Left lung (tissue), 10 donors: Measurements from ENCODE around the gene SLC45A1. TPM values are rescaled to one million over a fixed set of nuclear protein-coding genes. Genes with fewer than 3 reads are reported as not detected.
A peak's percentile ranks its signal among the peaks of the same experiment; 100 is the strongest.

Source experiments
- ATAC-seq: fragments of 200-7000 bp; cut with Tn5 transposase; one replicate; pipeline ENCODE4 v1.9.1; 2020; ENCODE audit warnings: moderate library complexity
- DNase-seq, 4 donors: peaks; one replicate each; pipeline ENCODE4 v3.0.0-alpha.2; 2013 to 2020
- H3K27ac ChIP-seq, 2 donors: fragments of 200-600 bp; sonication (generic) in 1 of 2; one replicate each; pipeline versions ENCODE4 v1.5.0 to v1.8.0; 2020 to 2021
- H3K27me3 ChIP-seq, 2 donors: fragments of 200-600 bp; sonication (generic) in 1 of 2; one replicate each; pipeline versions ENCODE4 v1.5.0 to v1.8.0; 2020 to 2021
- H3K36me3 ChIP-seq, 2 donors: fragments of 200-600 bp; sonication (generic) in 1 of 2; one replicate each; pipeline versions ENCODE4 v1.5.0 to v1.8.0; 2020 to 2021
- H3K4me1 ChIP-seq, 2 donors: fragments of 200-600 bp; one replicate each; pipeline ENCODE4 v1.8.0; 2021
- H3K4me3 ChIP-seq, 2 donors: fragments of 200-600 bp; sonication (generic) in 1 of 2; one replicate each; pipeline versions ENCODE4 v1.5.0 to v1.8.0; 2020 to 2021; ENCODE audit warnings: mild to moderate bottlenecking in 1 of 2
- H3K9me3 ChIP-seq, 2 donors: fragments of 200-600 bp; sonication (generic) in 1 of 2; one replicate each; pipeline versions ENCODE4 v1.5.0 to v1.8.0; 2020 to 2021
- CTCF ChIP-seq, 2 donors: fragments of 200-600 bp; sonication (generic) in 1 of 2; IDR thresholded peaks; one replicate each; pipeline versions ENCODE4 v1.5.0 to v1.8.0; 2021; ENCODE audit warnings: antibody characterized with exemption in 2 of 2
- intact Hi-C, 2 donors: fragments of 100-400 bp; cut with DNase I; formaldehyde crosslinking; loops; one replicate each; pipeline versions ENCODE4 v1.11.2 to v1.14.2; 2022
- polyA plus RNA-seq, 6 donors: library from polyadenylated mRNA; unstranded; fragments of 120-200 nt; gene quantifications; one replicate each; pipeline ENCODE4 v1.2.1, GENCODE V29; 2013; ENCODE audit not compliant: insufficient read length in 6 of 6
- total RNA-seq, 2 donors: library from RNA; stranded (reverse); fragmentation: NEBNext Ultra II Directional; extraction: Animal tissue kit (Norgen Biotek cat#: 25700); gene quantifications; one replicate each; pipeline ENCODE4 v1.2.1, GENCODE V29; 2021
- donor health status: DM: no; HTN: yes; CAD: no.
- donor health status: DM: no; HTN: no; CAD: no.

The SLC45A1 gene
- total and polyA plus RNA-seq, 8 donors = 0.51 to 1.4 (median 0.80) TPM

DNA sequence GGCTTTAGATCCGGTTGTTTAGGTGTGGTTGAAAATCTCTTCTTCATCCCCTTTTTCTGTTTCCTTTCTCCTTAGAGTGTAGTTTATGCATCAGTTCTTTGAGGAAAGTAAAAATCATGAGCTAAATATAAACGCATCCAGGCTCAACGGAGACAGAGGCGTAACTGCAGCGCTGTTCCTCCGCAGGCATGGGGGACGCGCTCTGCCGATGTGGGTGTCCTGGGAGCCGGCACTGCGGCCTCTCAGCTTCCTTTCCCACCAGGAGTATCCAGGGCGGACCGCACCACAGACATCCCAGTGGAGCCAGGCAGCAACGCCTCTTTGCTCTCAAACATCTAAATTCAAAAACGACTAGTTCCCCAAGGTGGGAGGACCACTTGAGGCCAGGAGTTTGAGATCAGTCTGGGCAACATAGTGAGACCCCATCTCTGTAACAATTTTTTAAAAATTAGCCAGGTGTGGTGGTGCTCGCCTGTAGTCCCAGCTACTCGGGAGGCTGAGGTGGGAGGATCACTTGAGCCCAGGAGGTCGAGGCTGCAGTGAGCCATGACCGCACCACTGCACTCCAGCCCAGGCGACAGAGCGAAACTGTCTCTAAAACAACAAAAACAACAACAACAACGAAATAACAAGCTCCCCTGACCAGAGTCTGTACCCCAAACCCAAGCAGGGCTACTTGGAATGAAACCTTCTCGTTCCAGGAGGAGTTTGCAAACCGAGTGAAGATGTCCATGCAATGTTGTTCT, 16.4 kb downstream of the SLC45A1 start:
- no peak overlapping the region for H3K27ac ChIP-seq
- no peaks in the 10 kb centered on the region for H3K36me3 ChIP-seq
- ATAC-seq (no peak), DNase-seq (no peak)
- no peaks in the 10 kb centered on the region for H3K27me3 ChIP-seq
- no peaks in the 10 kb centered on the region for H3K9me3 ChIP-seq
- no peaks in the 10 kb centered on the region for H3K4me1 ChIP-seq
- intact Hi-C loops = no loop called here
- TF ChIP-seq CTCF (IDR thresholded peaks at IDR 0.05) = no peak
- no peak overlapping the region for H3K4me3 ChIP-seq

DNA sequence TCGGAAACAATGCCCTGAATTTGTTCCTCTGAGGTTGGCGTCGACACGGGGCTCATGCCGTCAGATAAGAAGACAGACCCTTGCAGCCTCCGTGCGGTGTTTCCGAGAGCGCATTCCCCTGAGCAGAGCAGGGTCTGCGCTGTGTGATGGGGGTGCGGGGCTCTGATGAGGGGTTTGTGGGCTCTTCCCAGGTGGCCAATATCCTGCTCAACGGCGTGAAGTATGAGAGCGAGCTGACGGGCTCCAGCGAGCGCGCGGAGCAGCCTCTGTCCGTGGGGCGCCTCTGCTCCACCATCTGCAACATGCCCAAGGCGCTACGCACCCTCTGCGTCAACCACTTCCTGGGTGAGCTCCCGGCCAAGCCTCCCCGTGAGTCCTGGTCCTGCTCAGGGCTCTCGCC, 17.3 kb downstream of the SLC45A1 start:
- peak in 1 of 4 donors; percentile 67 for DNase-seq
- no peaks in the 10 kb centered on the region for H3K9me3 ChIP-seq
- H3K27me3 ChIP-seq = no peaks in the 10 kb centered on the region
- no peaks in the 10 kb centered on the region for H3K36me3 ChIP-seq
- no peak for ATAC-seq
- intact Hi-C loops = no loop called here
- H3K4me3 ChIP-seq = no peak overlapping the region
- no peak overlapping the region for H3K27ac ChIP-seq
- no peak for TF ChIP-seq CTCF (IDR thresholded peaks at IDR 0.05)
- H3K4me1 ChIP-seq = no peaks in the 10 kb centered on the region

DNA sequence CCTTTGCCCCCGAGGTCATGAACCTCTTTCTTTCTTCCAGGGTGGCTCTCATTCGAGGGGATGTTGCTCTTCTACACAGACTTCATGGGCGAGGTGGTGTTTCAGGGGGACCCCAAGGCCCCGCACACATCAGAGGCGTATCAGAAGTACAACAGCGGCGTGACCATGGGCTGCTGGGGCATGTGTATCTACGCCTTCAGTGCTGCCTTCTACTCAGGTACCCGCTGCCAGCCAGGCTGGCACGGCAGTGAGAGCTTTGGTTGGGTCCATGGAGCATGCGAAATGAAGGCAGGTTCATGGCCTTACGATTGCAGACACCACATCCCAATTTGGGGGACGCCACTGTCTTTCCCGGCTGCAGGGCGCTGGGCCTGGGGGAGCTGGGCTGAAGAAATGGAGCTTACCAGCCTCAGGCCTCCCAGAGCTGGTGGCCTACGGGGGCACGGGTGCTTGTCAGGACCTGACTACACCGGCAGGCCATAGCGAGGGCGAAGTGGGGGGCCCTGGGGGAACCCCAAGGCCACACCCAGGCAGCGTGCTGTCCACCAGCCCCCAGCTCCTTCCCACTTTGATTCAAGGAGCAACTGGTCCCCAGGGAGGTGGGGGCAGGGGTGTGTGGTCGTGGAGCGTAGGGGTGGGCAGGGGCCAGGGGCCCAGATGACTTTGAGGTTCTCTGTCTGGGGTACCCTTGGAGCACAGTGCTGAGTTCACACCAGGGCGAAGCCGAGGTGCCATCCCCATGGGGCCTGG, 20.0 kb downstream of the SLC45A1 start:
- DNase-seq = peak in 1 of 4 donors; percentile 70
- no peaks in the 10 kb centered on the region for H3K36me3 ChIP-seq
- intact Hi-C loops = no loop called here
- no peak for ATAC-seq
- H3K27me3 ChIP-seq = no peaks in the 10 kb centered on the region
- no peak overlapping the region for H3K4me3 ChIP-seq
- H3K27ac ChIP-seq = no peak overlapping the region
- peaks cover 0 to 2% of the 10 kb centered on the region in 2 donors for H3K4me1 ChIP-seq
- TF ChIP-seq CTCF (IDR thresholded peaks at IDR 0.05) = no peak
- no peaks in the 10 kb centered on the region for H3K9me3 ChIP-seq

- H3K27me3 ChIP-seq = no peaks in the 10 kb centered on the region
- DNase-seq = peak in 1 of 4 donors; percentile 54
- intact Hi-C loops = no loop called here
- peaks cover 0 to 9% of the 10 kb centered on the region in 2 donors for H3K4me1 ChIP-seq
- TF ChIP-seq CTCF (IDR thresholded peaks at IDR 0.05) = no peak
- no peak for ATAC-seq
- no peaks in the 10 kb centered on the region for H3K36me3 ChIP-seq
- no peak overlapping the region for H3K4me3 ChIP-seq
- H3K27ac ChIP-seq = no peak overlapping the region
- no peaks in the 10 kb centered on the region for H3K9me3 ChIP-seq
Measured at GRCh38 chr1:8338526-8339202, 20.8 kb downstream of the SLC45A1 start.

DNA sequence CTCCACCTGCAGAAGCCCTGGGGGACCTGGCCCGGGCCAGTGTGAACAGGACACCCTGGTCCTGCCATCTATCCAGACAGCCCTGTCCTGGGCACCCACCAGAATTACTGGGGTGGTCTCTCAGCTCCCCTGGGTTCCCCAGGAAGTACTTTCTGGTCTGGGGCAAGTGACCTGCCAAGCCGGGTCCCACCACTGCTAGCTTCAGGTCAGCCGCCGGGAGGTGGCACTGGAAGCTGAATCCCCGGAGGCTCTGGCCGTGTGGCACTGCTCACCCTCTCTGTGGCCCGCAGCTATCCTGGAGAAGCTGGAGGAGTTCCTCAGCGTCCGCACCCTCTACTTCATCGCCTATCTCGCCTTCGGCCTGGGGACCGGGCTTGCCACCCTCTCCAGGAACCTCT, 21.3 kb downstream of the SLC45A1 start:
- no peak for TF ChIP-seq CTCF (IDR thresholded peaks at IDR 0.05)
- no peak overlapping the region for H3K4me3 ChIP-seq
- ATAC-seq = no peak
- H3K36me3 ChIP-seq = no peaks in the 10 kb centered on the region
- H3K27ac ChIP-seq = no peak overlapping the region
- DNase-seq = peak in 1 of 4 donors; percentile 63
- H3K4me1 ChIP-seq = peaks cover 0 to 13% of the 10 kb centered on the region in 2 donors
- H3K9me3 ChIP-seq = no peaks in the 10 kb centered on the region
- H3K27me3 ChIP-seq = no peaks in the 10 kb centered on the region
- intact Hi-C loops = no loop called here
